HG03520 (cell line): ENCODE measurements around the gene ANKRD6.
"Not testable (repeated sequence)": the region's sequence is repeated elsewhere in the genome, so short reads cannot be mapped to it uniquely, and the experiment has no call there.

Source experiments
- ATAC-seq: cut with Tn5 transposase; IDR thresholded peaks from one replicate; pipeline ENCODE4 v1.9.1; 2021; ENCODE audit warnings: mild to moderate bottlenecking, moderate library complexity; ENCODE audit not compliant: unreplicated experiment

ANKRD6 gene

GRCh38 chr6:89432875-89433251, at the start of gene ANKRD6:
ANKRD6 (plus strand) TSS chr6:89433152; CDS start chr6:89566977, 133,825 bp downstream.
- peak; percentile 82 for ATAC-seq

GRCh38 chr6:89385156-89385667, 47.7 kb upstream of the ANKRD6 start:
- ATAC-seq: no peak

- ATAC-seq: no peak
These were observed 47.1 kb upstream of the ANKRD6 start for GRCh38 chr6:89385846-89386245.

GRCh38 chr6:89386917-89387491, 45.9 kb upstream of the ANKRD6 start:
- ATAC-seq: no peak

GRCh38 chr6:89387516-89388201, 45.3 kb upstream of the ANKRD6 start:
- peak; percentile 91 for ATAC-seq

GRCh38 chr6:89388846-89389245, 44.1 kb upstream of the ANKRD6 start:
- ATAC-seq: no peak

- no peak for ATAC-seq
These were observed 40.1 kb upstream of the ANKRD6 start for GRCh38 chr6:89392823-89393222.

GRCh38 chr6:89393659-89394058, 39.3 kb upstream of the ANKRD6 start:
- no peak for ATAC-seq

GRCh38 chr6:89397884-89398283, 35.1 kb upstream of the ANKRD6 start:
- not testable (repeated sequence) for ATAC-seq

GRCh38 chr6:89398762-89399525, 34.0 kb upstream of the ANKRD6 start:
- no peak for ATAC-seq

GRCh38 chr6:89400050-89400449, 32.9 kb upstream of the ANKRD6 start:
- ATAC-seq: no peak

- no peak for ATAC-seq
These were observed 32.0 kb upstream of the ANKRD6 start for GRCh38 chr6:89400912-89401399.

- ATAC-seq: no peak
These were observed 30.2 kb upstream of the ANKRD6 start for GRCh38 chr6:89402776-89403175.

- ATAC-seq: no peak
These were observed 28.4 kb upstream of the ANKRD6 start for GRCh38 chr6:89404512-89404911.

GRCh38 chr6:89406141-89406540, 26.8 kb upstream of the ANKRD6 start:
- no peak for ATAC-seq

- no peak for ATAC-seq
These were observed 23.4 kb upstream of the ANKRD6 start for GRCh38 chr6:89409461-89410035.

GRCh38 chr6:89410231-89410761, 22.7 kb upstream of the ANKRD6 start:
- ATAC-seq: no peak

GRCh38 chr6:89410788-89411144, 22.2 kb upstream of the ANKRD6 start:
- ATAC-seq: no peak

GRCh38 chr6:89411145-89412070, 21.5 kb upstream of the ANKRD6 start:
- peak; percentile 38 for ATAC-seq
